Heart left ventricle (tissue), 13 donors: ENCODE results near the gene HNRNPUL2.

ENCODE experiments used
- CTCF ChIP-seq, 12 donors: fragments of 200-600 bp; sonication (generic) in 4 of 12; IDR thresholded peaks; one replicate each; pipeline versions ENCODE4 v1.5.0 to v1.8.0; 2018 to 2022; ENCODE audit warnings: antibody characterized with exemption in 12 of 12, mild to moderate bottlenecking in 5 of 12
- POLR2A ChIP-seq, 2 donors: fragments of 450-650 bp; IDR thresholded peaks; one replicate each; pipeline ENCODE4 v1.6.1; 2017; ENCODE audit warnings: antibody characterized with exemption in 2 of 2, mild to moderate bottlenecking in 2 of 2, moderate library complexity in 2 of 2
- donor health status: ischemic (EF 13 %, LVEDD 7.1; RV severe dilation, severe dysfunction).
- donor health status: DM: no; HTN: yes; CAD: no.
- donor health status: DM: no; HTN: no; CAD: no.
- donor health status: ischemic (EF 25% LVEDD 6.9; RV normal size, moderate dysfunction).
- donor health status: ischemic (EF 25% LVEDD 5.7; RV mildly dilated, moderate dysfunction).
- donor health status: ischemic (EF 35%, LVEDD 5.7; RV mildly dilated, moderate dysfunction).
- donor health status: nonischemic (EF 11% LVEDD 7.7; RV severe dilation, severe dysfunction).
- donor health status: DM: yes; HTN: yes; CAD: no.
- donor health status: PGD.
- donor health status: ischemic (EF 29% LVEDD 5.4; RV normal size, mild dysfunction).
- donor health status: nonischemic (EF 23%, LVEDD 6.1; RV moderate dilation, normal function).

DNA sequence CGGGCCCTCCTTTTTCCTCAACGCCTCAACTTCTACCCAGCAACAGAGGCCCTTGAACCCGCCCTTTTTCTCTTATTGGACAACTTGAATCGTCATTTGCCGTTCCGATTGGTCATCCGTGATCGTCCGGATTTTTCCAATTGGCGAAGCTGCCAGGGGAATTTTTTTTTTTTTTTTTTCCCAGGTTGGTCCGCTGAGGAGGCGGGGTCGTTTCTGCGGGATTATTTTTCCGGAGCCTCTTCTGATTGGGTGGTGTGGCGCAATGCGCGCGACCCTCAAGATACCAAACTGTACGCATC lies 564 bp upstream of the HNRNPUL2 start:
- TF ChIP-seq CTCF (IDR thresholded peaks at IDR 0.05) (no peak), POLR2A (IDR thresholded peaks at IDR 0.05) (no peak)
